ENCODE data around the gene UBE2I.

The UBE2I gene

GRCh38 chr16:1312467-1312816 is 3.0 kb downstream of the UBE2I start (continued):
- TF ChIP-seq ZNF26 (tag by site-specific recombination; IDR thresholded peaks at IDR 0.05) (no peak), PRDM6 (tag by site-specific recombination; IDR thresholded peaks at IDR 0.05) (no peak), ZBTB6 (tag by site-specific recombination; IDR thresholded peaks at IDR 0.05) (no peak), ZNF146 (tag by site-specific recombination; IDR thresholded peaks at IDR 0.05) (no peak), ZNF169 (tag by site-specific recombination; IDR thresholded peaks at IDR 0.05) (no peak), ZNF660 (tag by site-specific recombination; IDR thresholded peaks at IDR 0.05) (no peak)

- POLR2A ChIA-PET: interaction anchor here (2.4 kb wide), 1 partner anchor 13 kb away, joined by 7 read pairs; no protein-coding TSS in a partner anchor
- H3K27ac ChIP-seq (ENCODE audit: extremely low read depth, low read depth, low read length): 0 out of 2 replicates have a peak overlapping the region, but pooled peaks have one; percentile 41
- peaks cover 9 to 70% of the 10 kb centered on the region in 2 experiments; a peak in 2 of 3 replicates for H3K36me3 ChIP-seq (ENCODE audit: control insufficient read depth in 2 of 2, insufficient read depth in 1 of 2, low read length in 2 of 2)
- no peak overlapping the region for H3K4me3 ChIP-seq (ENCODE audit: low read depth, low read length)
- H3K9me3 ChIP-seq (ENCODE audit: control insufficient read depth, insufficient read depth, low read depth, low read length): no peaks in the 10 kb centered on the region
- CTCF ChIA-PET: interaction anchor here (2.7 kb wide), 1 partner anchor 12 kb away, joined by 12 read pairs; no protein-coding TSS in a partner anchor
- peaks cover 8% of the 10 kb centered on the region for H3K4me1 ChIP-seq (ENCODE audit: control insufficient read depth, insufficient read depth, low read length)
- TF ChIP-seq ZNF544 (tag by site-specific recombination; IDR thresholded peaks at IDR 0.05): no peak
- no peak for TF ChIP-seq ZNF274 (IDR thresholded peaks at IDR 0.05; ENCODE audit: low read length)
- no peak for TF ChIP-seq ZNF274 (tag by site-specific recombination; IDR thresholded peaks at IDR 0.05; ENCODE audit: borderline replicate concordance)
- no peak for TF ChIP-seq PRDM10 (tag by site-specific recombination; IDR thresholded peaks at IDR 0.05)
- no peak for TF ChIP-seq ZNF24 (tag by site-specific recombination; IDR thresholded peaks at IDR 0.05)
- TF ChIP-seq ZSCAN30 (tag by site-specific recombination; IDR thresholded peaks at IDR 0.05): no peak
- TF ChIP-seq BCL11A (tag by site-specific recombination; IDR thresholded peaks at IDR 0.05; ENCODE audit: low read depth): no peak
- no peak for TF ChIP-seq ZNF792 (tag by site-specific recombination; IDR thresholded peaks at IDR 0.05)
- TF ChIP-seq ZNF518A (tag by site-specific recombination; conservative IDR thresholded peaks at IDR 0.05; ENCODE audit: low read depth): no peak
- TF ChIP-seq ZNF830 (tag by site-specific recombination; IDR thresholded peaks at IDR 0.05; ENCODE audit: low read depth): no peak
- no peak for TF ChIP-seq ZBTB21 (tag by site-specific recombination; IDR thresholded peaks at IDR 0.05)
- no peak for TF ChIP-seq SCRT1 (tag by site-specific recombination; IDR thresholded peaks at IDR 0.05; ENCODE audit: borderline replicate concordance)
- TF ChIP-seq ZBTB8A (tag by site-specific recombination; IDR thresholded peaks at IDR 0.05): no peak
- TF ChIP-seq ZBTB11 (tag by site-specific recombination; conservative IDR thresholded peaks at IDR 0.05; ENCODE audit: low read depth): no peak
Observed at GRCh38 chr16:1312903-1313302, 3.5 kb downstream of the UBE2I start.

Data from HEK293 (cell line).